TTC549 (cell line): ENCODE data around the gene TRIM28.
"Not testable (repeated sequence)": the region's sequence is repeated elsewhere in the genome, so short reads cannot be mapped to it uniquely, and the experiment has no call there.

Source experiments
- FAIRE-seq: peaks from 2 replicates; lab custom pipeline; 2012; peaks lifted over from hg19 to GRCh38; lab: Jason Lieb, UNC

TRIM28 gene

DNA sequence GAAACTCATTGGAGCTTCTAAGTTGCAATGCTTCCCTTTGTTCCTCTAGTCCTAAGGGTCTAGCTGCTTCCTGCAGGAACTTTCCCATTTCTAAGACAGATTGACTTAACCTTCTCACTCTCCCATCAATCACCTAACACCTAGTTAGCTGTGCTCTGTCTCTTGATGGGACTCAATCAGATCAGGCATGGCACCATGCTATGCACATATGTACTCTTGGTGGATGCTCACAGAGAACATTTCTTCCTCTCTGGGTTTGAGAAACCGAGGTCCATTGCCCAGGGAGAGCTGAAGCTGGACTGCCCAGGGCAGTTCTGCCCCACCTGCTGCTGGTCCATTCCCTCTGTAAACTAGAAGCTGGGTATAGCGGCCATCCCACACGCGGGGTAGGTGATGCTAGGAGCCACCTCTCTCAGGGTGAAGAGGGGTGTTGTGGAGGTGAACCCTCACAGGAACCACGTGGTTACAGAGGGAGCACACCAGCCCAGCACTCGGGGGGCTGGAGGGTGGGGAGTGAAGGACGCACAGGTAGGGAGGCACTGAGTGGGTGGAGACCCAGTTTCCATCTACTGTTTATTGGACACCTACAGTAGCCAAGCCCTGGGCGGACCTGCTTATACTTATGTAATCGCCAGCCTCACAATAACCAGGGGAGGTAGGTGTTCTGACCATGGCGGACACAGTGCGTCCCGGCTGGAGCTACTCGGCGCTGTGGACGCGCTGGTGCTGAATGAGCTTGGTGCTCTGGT lies 17.7 kb downstream of the TRIM28 start:
- FAIRE-seq, result no peak

DNA sequence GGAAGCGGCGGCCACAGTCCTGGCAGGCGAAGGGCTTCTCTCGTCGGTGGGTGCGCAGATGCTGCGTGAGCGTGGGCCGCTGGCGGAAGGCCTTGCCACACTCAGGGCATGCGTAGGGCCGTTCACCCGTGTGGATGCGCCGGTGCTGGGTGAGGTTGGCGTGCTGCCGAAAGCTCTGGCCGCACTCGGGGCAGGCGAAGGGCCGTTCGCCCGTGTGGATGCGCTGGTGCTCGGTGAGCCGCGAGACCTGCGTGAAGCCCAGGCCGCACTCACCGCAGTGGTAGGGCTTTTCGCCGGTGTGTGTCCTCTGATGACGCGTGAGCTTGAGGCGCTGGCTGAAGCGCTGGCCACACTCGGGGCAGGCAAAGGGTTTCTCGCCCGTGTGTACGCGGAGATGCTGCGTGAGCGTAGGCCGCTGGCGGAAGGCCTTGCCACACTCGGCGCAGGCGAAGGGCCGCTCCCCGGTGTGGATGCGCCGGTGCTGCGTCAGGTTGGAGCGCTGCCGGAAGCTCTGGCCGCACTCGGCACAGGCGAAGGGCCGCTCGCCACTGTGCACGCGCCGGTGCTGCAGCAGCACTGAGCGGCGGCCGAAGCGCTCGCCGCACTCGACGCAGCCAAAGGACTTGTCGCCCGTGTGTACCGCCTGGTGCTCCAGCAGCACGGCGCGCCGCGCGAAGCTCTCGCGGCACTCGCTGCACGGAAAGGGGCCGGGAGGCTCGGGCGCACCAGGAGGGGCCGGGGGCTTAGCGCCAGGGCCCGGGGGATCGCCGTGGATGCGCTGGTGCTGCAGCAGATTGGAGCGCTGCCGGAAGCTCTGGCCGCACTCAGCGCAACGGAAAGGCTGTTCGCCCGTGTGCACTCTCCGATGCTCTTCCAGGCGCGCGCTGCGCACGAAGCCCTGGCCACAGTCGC lies 18.5 kb downstream of the TRIM28 start:
- no peak for FAIRE-seq

DNA sequence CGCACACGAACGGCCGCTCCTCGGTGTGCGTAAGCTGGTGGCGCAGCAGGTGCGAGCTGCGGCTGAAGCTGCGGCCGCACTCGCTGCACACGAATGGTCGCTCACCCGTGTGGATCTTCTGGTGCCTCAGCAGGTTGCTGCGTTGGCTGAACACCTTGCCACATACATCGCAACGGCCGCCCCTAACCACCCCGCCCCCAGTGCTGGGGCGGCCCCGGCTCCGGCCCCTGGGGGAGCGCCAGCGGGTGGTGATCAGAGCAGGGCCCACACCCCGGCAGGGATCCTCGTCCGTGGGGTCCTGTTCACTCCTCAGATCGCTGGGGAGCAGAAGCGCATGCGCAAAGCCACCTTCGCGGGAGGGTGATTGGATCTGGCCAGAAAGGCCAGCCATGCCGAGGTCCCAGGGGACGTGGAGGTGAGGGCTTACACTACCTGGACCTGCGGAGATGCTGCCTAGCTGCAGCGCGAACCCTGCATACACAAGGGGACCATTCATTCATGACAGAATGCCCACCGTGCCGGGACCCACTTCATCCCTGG lies 19.2 kb downstream of the TRIM28 start:
- no peak for FAIRE-seq

DNA sequence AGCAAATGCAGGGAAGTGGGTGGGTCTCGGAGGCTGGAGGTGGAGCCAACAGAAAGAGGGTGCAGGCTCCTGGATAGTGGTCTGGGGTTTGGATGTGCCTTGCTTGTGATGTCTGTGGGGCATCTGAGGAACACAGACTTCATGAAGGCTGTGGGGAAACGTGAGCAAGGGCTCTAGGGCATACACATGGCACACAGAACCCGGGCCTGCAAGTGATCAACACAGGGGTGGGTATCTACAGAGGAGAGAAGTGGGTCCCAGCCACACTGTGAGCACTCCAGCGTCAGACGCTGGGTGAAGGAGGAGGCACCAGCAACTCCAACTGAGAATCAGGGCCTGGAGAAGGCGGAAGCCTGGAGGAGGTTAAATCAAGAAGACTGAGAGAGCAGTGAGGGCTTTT lies 20.0 kb downstream of the TRIM28 start:
- FAIRE-seq, result no peak

DNA sequence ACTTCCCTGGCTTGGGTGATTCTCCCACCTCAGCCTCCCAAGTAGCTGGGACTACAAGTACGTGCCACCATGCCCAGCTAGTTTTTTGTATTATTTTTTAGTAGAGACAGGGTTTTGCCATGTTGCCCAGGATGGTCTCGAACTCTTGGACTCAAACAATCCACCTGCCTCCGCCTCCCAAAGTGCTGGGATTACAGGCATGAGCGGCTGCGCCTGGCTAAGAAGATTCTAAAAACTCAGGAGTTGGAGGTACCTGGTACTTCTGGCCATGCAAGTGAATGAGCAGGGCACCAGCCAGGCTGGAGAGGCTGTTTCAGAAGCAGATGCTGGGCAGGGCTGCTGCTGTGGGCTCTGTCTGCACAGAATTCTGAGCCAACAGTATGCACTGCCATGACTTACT lies 23.1 kb downstream of the TRIM28 start:
- no peak for FAIRE-seq

DNA sequence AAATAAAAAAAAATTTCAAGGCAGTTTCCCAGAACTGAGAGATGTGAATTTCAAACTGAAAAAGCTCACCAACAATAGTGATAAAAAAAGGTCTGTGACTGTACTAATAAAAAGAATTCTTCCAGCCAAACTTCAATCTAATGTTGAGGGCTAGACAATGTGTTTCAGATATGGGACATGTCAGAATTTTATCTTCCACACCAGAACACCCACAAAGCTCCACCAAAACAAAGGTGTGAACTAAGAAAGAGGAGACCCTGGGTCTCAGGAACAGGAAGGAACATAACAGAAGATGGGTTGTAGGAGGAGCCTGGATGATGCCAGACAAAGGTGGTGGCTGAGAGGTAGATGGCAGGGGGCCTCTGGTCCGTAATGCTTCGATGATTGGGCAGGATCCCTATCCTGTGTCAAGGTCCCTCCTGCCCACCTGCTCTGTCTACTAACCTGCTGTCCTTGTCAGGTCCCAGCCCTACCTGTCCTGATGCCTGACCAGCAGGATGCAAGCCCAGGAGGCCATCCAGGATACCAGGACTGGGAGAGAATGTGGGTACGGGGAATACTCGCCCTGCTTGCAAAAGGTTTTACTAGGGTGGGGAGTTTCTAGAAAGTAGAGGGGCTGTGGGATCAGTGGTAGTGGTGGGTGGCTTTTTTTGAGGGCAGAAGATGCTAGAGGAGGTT lies 24.7 kb downstream of the TRIM28 start:
- no peak for FAIRE-seq

DNA sequence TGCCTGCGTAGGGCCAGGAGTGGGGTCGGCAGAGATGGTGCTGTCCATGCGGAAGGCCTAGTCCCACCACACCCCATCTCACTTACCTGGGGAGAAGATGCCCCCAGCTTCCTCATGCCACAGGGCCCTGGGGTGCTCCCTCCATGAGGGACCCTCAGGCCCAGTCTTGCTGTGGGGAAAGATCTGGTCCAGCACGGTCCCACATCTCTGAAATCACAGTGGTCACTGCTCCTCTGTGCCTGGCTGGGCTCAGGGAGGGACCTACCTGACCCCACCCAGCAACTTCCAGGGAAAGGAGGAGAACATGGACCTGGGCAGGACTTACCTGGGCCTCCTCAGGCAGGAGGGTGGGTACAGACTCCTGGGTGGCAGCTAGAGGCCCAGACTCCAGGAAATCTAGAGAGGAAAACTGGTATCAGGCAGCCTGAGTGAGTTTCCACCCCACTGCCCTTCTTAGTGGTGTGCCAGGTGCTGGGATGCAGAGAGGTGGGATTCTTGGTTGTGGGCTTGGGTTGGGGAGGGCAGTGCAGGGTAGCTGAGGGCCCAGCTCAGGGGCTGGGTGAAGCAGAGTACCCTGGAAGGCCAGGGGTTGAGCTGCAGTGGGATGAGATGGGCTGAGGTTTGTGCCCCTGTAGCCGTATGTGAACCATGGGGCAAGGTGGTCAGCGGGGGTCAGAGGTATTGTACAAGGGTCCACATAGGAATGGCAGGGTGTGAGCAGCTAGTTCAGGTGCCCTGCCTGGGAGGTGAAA lies 25.5 kb downstream of the TRIM28 start:
- FAIRE-seq, result no peak

DNA sequence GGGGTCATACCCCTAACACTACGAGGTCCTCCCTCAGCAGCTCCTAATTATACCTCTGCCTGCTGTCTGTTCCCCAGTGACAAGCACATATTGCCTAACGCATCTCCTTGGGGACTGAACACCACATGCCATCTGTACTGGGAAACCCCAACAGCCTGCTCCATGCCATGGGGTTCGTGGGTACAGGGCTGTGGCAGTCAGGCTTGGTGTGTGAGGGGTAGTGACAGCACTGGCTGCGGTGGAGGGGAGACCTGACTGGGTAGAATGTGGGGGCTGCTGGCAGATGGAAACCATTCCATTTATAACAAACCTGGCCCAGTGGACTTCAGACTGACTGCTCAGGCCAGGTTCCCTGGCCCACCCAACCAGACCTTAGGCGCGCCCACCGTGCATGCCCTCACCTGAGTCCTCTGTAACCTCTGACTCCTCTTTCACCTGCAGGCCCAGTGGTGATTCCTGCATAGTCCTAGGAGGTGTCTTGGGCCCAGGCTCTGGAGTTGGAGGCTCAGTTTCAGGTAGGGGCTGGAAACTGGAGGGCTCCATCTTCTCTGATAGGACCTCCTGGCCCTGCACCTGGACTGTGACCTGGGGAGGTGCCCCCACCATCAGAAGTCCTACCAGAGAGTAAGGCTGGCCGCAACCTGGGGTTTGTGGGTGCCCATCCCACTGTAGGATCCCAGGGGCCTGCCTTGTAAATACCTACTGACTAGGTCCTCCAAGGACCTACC lies 26.2 kb downstream of the TRIM28 start:
- FAIRE-seq, result no peak

DNA sequence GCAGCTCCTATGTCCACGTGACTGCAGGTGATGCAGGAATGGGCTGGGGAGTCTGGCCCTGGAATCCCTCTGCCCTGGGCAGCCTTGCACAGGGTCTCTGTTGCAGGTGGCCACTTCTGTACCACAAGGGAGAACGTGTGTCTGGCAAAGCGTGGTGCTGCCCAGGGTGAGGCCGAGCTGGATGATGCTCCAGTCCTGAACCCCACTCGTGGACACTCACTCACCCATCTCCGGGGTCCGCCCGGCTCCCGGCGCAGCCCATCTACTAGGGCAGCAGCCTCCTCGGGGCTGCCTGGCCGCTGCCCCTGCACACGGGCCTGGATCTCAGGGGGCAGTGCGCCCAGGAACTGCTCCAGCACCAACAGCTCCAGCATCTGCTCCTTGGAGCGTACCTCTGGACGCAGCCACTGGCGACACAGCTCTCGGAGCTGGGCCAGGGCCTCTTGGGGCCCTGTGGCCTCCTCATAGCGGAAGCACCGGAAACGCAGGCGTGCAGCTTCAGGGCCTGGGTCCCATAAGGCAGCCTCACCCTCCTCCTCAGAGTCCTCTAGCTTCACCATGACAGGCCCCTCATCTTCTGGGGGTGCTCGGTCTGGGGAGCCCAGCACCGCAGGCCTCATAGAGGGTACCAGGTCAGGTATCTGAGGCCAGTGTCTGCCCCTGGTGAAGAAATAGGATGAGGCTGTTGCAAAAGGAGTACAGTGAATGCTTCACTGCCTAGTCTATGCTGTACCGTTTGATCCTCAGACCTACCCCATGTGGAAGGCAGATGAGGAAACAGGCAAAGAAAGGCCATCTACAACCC lies 27.1 kb downstream of the TRIM28 start:
- no peak for FAIRE-seq

DNA sequence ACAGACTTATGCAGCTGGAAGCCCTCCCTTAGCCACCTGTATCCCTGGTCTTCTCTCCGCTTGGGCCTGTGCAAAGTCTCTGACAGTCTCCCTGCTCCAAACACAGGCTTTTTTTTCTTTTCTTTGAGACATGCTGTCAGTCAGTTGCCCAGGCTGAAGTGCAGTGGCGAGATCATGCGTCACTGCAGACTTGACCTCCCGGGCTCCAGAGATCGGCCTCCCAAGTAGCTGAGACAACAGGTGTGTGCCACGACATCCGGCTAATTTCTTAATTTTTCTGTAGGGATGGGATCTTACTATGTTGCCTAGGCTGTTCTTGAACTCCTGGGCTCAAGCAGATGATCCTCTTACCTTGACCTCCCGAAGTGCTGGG lies 27.7 kb downstream of the TRIM28 start:
- no peak for FAIRE-seq

DNA sequence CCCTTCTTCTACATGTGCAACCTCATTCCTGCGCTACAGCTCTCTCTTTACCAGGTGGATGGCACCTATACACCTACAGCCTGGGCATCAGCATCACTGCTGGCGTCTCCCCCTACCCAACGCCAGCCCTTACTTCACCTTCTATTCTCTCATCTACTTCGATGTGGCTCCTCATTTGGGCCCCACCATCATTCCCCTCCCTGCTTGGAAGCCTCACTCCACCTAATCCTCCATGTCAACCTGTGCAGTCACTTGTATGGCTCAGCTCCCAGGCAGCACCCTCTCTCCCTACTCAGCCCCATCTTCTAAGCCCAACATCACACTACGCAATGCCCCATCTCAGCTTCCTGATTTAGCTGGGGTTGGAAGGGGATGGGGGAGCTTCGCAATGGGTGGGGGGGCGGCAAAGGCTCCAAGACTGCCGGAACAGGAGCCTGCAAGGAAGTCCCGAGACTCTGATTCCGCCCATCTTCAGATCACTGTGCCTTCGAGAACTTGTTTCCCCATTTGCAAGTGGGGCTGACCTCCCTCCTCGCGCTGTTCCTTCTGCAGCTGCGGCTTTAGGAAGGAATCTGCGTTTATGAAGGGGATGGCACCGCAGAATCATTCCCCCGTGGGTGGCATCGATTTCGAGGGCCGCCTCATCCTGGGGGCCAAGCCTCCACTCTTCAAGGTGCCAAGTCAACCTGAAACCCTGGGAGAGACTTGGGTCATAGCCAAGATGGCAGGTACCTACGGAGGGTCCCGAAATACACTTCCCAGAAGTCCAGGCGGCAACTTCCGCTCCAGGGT lies 28.4 kb downstream of the TRIM28 start:
- no peak for FAIRE-seq

DNA sequence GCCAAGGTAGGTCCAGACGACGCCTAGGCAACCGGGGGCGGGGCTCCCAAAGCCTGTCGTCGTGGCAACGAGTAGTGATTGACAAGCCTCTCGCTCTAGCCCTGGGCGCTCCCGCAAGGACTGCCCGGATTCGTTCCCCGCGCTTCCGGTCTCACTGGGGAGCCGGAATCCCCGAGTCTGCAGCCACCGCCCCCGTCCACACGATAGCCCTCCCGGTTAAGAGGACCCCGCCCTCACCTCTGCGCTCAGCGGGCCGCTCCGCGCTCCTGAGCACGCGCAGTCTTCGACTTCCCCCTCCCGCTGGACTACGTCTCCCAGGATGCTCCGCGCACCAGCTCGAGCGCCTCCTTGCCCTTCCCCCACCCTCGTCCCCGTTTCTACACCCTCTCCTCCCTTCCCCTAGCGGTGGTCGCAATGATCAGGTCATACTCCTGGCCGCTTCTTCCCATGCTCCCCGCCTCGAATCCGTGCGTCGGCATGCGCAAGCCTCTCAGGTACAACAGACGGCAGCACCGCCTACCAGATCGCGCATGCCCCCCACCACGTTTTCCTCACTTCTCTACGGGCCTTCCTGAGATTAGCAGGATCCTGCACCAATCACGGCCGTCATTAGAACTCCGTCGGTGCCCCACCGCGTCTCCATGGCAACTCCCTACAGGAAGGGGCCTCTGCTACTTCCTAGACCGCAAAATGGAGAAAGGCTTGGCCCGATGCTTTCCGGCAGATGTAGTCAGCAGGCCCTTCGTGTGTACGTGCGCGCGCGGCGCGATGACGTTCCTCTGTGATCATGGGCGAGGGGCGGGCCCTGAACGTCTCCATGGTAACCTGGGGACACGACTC lies 29.2 kb downstream of the TRIM28 start, which contains the start of gene MZF1:
Gene MZF1 (minus strand): TSS at position 518 of the 840 bp plus-strand sequence. CDS start 1,946 bp downstream, outside the sequence.
- peak; percentile 94 for FAIRE-seq

DNA sequence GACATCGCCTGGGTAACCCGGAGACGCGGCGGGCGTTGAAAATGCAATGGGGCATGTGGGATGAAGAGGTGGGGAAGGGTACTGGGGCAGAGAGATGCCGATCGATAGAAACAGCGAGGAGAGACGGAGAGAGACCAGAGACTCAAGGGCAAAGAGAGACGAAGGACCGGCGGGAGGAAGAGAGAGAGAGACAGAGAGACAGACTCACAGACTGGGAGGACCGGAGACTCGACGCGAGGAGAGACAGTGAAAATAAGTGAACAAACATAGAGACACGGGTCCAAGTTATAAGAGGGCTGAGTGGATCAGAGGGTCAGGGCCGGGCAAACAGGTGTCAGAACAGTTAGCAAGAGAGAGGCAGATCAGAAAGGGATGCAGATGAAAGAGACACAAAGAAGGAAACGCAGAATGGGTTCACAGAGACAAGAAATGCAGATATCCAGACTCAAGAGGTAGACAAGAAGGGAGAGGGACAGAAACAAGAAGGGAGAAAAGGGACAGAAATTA lies 29.8 kb downstream of the TRIM28 start:
- FAIRE-seq, result no peak

DNA sequence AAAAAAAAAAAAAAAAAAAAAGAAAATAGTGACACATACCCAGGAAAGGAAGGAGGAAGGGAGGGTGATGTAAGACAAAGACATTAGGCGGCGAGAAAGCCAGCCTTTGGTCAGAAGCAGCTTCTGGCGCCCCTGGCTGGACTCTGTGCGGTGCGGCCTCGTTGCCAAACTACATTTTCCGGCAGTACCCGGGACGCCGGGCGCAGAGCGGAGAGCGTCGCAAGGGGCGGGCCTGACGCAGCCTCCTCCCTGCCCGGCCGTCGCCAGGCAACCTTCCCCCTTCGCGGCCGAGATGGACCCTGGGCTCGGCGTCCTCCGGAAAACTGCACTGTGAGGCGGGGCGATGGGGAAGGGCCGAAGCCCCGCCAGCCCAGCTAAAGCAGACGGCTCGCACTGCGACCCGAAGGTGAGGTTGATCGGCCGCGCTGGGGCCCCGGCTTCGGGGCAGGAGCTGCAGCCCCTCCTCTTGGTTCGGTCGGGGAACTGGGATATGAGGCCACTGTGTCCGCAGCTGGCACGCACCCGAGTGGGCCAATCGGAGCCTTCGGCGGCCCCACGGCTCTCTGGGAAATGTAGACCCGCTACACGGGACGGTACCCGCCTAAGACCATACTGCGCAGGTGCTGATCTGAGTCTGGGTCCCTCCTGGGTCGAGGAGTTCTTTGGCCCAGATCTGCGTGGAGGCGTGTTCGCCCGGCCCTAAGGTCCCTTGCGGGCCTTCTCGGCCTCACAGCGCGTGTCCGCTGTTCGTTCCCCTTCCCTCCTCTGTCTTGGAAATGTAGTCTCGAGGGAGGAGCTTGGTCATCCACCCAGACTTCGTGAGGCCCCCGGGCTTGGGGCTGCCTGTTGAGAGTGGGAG lies 31.5 kb downstream of the TRIM28 start:
- FAIRE-seq, result no peak

DNA sequence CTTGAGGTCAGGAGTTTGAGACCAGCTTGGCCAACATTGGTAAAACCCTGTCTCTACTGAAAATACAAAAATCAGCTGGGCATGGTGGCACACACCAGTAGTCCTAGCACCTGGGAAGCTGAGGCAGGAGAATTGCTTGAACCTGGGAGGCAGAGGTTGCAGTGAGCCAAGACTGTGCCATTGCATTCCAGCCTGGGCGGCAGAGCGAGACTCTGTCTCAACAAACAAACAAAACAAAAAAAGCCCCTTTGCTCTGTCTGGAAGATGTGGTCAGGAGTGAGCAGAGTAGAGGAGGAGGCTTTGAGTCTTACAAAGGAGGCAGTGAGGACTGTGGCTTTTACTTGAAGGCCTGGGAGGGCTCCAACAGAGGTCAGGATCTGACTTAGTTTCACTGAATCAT lies 33.7 kb downstream of the TRIM28 start:
- FAIRE-seq, result not testable (repeated sequence)

DNA sequence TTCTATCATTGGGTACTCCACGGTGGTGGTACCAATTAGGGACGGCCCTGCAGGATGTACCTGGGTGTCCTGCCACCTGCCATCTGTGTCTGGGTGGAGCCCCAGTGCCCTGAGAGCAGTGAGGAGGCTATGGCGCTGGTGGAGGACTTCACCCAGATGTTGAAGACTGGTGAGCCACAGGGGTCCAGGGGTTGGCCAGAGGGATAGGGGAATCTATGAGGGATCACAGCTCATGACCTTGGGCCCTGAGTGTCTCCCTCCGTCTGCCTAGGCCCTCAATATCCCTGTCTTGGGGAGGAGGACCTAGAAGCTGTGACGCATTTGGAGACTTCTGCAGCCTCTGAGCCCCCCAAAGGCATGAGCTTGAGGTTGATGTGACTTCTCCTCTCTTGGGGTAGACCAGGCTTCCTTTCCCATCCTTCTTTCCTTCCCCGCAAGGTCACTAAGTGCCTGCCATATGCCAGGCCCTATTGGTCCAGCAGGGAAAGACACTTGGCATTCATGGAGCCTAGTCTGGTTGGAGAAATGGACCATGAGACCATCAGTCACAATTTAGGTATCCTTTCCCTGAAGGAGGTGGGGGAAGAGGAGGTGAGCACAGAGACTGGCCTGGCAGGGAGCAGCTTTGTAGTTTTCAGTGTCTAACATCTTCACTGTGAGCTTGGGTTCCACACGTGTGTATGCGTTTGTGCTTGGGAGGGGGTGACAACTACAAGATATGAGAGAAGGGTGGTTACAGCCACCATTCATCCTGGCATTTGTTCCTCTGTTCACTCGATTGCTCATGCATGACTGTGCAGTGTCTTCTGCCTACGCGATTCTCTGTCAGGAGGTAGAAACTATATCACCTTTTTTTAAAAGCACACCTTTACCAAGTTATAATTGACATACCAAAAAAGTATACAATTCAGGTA lies 34.4 kb downstream of the TRIM28 start:
- no peak for FAIRE-seq
